GM12878 (cell line): ENCODE results near the gene INO80E. TPM values are rescaled to one million over a fixed set of nuclear protein-coding genes. Genes with fewer than 3 reads are reported as not detected.

Experiments
- BRCA1 ChIP-seq: IDR thresholded peaks from 2 replicates; pipeline ENCODE4 v1.6.1; 2011; ENCODE audit warnings: low read depth, low read length, improper control_type of control experiment
- HCFC1 ChIP-seq: fragments of 150-350 bp; IDR thresholded peaks from 2 replicates; pipeline ENCODE4 v1.6.1; 2014; ENCODE audit warnings: low read length
- KLF5 ChIP-seq: fragments of 450-650 bp; IDR thresholded peaks from 2 replicates; pipeline ENCODE4 v1.6.1; 2014; ENCODE audit warnings: mild to moderate bottlenecking; ENCODE audit not compliant: partially characterized antibody
- MEF2B ChIP-seq: fragments of 450-650 bp; IDR thresholded peaks from 2 replicates; pipeline ENCODE4 v1.6.1; 2018; ENCODE audit warnings: mild to moderate bottlenecking, moderate library complexity; ENCODE audit not compliant: partially characterized antibody, poor library complexity, severe bottlenecking
- MYC ChIP-seq: IDR thresholded peaks from 2 replicates; pipeline ENCODE4 v1.6.1; 2011; ENCODE audit warnings: mild to moderate bottlenecking, low read length, moderate library complexity, inconsistent platforms; ENCODE audit not compliant: insufficient read depth, insufficient replicate concordance, insufficient read length, severe bottlenecking
- SUZ12 ChIP-seq: fragments of 200-600 bp; sonication (generic); IDR thresholded peaks from one replicate; pipeline ENCODE4 v1.6.1; 2018; ENCODE audit warnings: antibody characterized with exemption, mild to moderate bottlenecking; ENCODE audit not compliant: unreplicated experiment
- ZBTB11 ChIP-seq: fragments of 450-650 bp; formaldehyde crosslinking; IDR thresholded peaks from 2 replicates; pipeline ENCODE4 v1.5.0; 2022; ENCODE audit warnings: mild to moderate bottlenecking, missing genetic modification characterization
- polyA plus RNA-seq, 11 experiments: library from polyadenylated mRNA; depleted of rRNA in 4 of 11; unstranded in 6 of 11; stranded (reverse) in 5 of 11; fragments of >200 nt; fragmentation: Nextera tagmentation in 4 of 11; fragmentation: Illumina TruSeq in 1 of 11; extraction: Ambion mirVana in 4 of 11; extraction: Trizol in 1 of 11; gene quantifications; 1 replicate in 1 of 11; 2 replicates in 10 of 11; pipeline versions ENCODE4 v1.2.1 to v1.2.3, GENCODE V29; 2011 to 2016; ENCODE audit warnings: inconsistent platforms in 2 of 11, missing spikeins in 2 of 11, low read depth in 1 of 11
- total RNA-seq, 4 experiments: library from RNA; depleted of rRNA in 3 of 4; stranded (reverse); fragments of >200 nt in 3 of 4; fragmentation: Illumina TruSeq in 1 of 4; extraction: Trizol in 1 of 4; gene quantifications; 2 replicates each; pipeline versions ENCODE4 v1.2.1 to v1.2.3, GENCODE V29; 2013 to 2021
- TF ChIP-seq, protein P1 (sequence below): fragments of 450-650 bp; IDR thresholded peaks from 2 replicates; pipeline ENCODE4 v1.6.1; 2018; ENCODE audit warnings: mild to moderate bottlenecking, low read depth, moderate library complexity; ENCODE audit not compliant: partially characterized antibody

The INO80E gene
- total and polyA plus RNA-seq, 10 of the 15 experiments (the other 5 are each of a cell fraction or from before 2014, with no cell fraction given): 0.39 to 74.0 (median 33.0) TPM

GRCh38 chr16:30009990-30010843 lies 14.2 kb downstream of the INO80E start (continued):
- TF ChIP-seq, protein P1, sequence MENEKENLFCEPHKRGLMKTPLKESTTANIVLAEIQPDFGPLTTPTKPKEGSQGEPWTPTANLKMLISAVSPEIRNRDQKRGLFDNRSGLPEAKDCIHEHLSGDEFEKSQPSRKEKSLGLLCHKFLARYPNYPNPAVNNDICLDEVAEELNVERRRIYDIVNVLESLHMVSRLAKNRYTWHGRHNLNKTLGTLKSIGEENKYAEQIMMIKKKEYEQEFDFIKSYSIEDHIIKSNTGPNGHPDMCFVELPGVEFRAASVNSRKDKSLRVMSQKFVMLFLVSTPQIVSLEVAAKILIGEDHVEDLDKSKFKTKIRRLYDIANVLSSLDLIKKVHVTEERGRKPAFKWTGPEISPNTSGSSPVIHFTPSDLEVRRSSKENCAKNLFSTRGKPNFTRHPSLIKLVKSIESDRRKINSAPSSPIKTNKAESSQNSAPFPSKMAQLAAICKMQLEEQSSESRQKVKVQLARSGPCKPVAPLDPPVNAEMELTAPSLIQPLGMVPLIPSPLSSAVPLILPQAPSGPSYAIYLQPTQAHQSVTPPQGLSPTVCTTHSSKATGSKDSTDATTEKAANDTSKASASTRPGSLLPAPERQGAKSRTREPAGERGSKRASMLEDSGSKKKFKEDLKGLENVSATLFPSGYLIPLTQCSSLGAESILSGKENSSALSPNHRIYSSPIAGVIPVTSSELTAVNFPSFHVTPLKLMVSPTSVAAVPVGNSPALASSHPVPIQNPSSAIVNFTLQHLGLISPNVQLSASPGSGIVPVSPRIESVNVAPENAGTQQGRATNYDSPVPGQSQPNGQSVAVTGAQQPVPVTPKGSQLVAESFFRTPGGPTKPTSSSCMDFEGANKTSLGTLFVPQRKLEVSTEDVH: no peak
- TF ChIP-seq MYC (no peak), MEF2B (no peak), KLF5 (no peak), HCFC1 (no peak), ZBTB11 (CRISPR knock-in tag) (no peak), SUZ12 (no peak), BRCA1 (no peak)
